ENCODE measurements around the gene SLC6A19.

DNA sequence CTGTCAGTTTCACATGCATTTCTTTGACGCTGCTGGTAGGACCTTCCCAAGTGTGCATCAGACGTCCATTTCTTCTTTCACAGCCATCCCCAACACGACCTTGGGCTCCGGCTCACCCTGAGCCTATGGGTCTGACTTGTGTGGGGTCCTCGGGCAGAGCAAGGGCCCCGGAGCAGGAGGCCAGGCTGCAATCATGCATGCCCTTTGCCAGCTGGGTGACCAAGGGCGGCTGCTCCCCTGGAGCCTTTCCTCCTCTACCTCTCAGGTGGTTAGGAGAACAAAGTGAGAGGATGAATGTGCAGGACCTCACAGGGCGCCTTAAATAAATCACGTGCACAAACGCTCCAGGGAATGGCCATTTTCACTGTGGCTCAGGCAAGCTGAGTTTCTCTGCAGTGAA lies 60.2 kb downstream of the SLC6A19 start:
- TF ChIP-seq THRA (CRISPR knock-in tag; IDR thresholded peaks at IDR 0.05; ENCODE audit: borderline replicate concordance): no peak
- TF ChIP-seq GMEB2 (CRISPR knock-in tag; IDR thresholded peaks at IDR 0.05; ENCODE audit: low read depth): no peak
- TF ChIP-seq ZHX1 (CRISPR knock-in tag; IDR thresholded peaks at IDR 0.05; ENCODE audit: low read depth): no peak
- TF ChIP-seq CEBPB (IDR thresholded peaks at IDR 0.05; ENCODE audit: borderline replicate concordance, low read depth, low read length): no peak
- no peak for TF ChIP-seq ELF4 (CRISPR knock-in tag; IDR thresholded peaks at IDR 0.05; ENCODE audit: borderline replicate concordance)
- TF ChIP-seq, protein P1, sequence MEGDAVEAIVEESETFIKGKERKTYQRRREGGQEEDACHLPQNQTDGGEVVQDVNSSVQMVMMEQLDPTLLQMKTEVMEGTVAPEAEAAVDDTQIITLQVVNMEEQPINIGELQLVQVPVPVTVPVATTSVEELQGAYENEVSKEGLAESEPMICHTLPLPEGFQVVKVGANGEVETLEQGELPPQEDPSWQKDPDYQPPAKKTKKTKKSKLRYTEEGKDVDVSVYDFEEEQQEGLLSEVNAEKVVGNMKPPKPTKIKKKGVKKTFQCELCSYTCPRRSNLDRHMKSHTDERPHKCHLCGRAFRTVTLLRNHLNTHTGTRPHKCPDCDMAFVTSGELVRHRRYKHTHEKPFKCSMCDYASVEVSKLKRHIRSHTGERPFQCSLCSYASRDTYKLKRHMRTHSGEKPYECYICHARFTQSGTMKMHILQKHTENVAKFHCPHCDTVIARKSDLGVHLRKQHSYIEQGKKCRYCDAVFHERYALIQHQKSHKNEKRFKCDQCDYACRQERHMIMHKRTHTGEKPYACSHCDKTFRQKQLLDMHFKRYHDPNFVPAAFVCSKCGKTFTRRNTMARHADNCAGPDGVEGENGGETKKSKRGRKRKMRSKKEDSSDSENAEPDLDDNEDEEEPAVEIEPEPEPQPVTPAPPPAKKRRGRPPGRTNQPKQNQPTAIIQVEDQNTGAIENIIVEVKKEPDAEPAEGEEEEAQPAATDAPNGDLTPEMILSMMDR (CRISPR knock-in tag; IDR thresholded peaks at IDR 0.05): no peak

Data from HepG2 (cell line).